Measurements from ENCODE around the gene ZP2. TPM values are rescaled to one million over a fixed set of nuclear protein-coding genes. Genes with fewer than 3 reads are reported as not detected.

The ZP2 gene
- total RNA-seq, 2 experiments from 2014 or later: not detected

DNA sequence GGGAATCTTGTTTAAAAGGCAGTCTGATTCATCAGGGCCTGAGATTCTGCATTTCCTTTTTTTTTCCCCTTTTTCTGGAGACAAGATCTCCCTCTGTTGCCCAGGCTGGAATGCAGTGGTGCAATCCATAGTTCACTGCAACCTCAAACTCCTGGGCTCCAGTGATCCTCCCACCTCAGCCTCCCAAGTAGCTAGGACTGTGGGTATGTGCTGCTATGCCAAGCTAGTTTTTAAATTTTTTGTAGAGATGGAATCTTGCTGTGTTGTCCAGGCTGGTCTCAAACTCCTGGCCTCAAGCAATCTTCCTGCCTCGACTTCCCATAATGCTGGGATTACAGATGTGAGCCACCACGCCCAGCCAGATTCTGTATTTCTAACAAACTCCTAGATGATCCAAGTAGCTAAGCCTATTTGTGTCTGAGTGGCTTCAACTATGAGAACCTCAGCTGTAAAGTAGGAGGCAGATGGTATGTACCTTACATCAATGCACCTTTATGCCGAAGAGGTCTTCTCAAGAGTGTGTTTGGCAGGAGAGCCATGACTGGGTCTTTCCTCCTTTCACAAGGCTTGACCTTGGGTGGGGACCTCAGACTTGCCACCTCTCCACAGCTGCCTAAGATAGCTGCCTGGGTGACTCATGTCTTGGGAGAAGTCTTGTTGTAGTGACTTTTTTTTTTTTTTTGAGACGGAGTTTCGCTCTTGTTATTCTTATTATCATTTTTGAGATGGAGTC, 42.0 kb downstream of the ZP2 start:
- Mint-ChIP-seq H3K27me3 (no peaks in the 10 kb centered on the region), H3K36me3 (ENCODE audit: low read depth) (peaks cover 30% of the 10 kb centered on the region), H3K4me1 (no peaks in the 10 kb centered on the region), H3K4me3 (no peak overlapping the region), H3K27ac (no peak overlapping the region), H3K9me3 (ENCODE audit: low read depth) (no peaks in the 10 kb centered on the region)
- ChIA-PET POLR2A (interaction anchor here (0.6 kb wide), 1 partner anchor 403 kb away, joined by 4 read pairs; no protein-coding TSS in a partner anchor), CTCF (interaction anchor here (0.5 to 1.2 kb wide), 3 partner anchors 17 to 418 kb away, joined by 3 to 4 read pairs (median 4); no protein-coding TSS in a partner anchor)
- ATAC-seq (peak; percentile 51), DNase-seq (no peak)
- intact Hi-C loops (cut with DNase I, micrococcal nuclease): no loop called here

DNA sequence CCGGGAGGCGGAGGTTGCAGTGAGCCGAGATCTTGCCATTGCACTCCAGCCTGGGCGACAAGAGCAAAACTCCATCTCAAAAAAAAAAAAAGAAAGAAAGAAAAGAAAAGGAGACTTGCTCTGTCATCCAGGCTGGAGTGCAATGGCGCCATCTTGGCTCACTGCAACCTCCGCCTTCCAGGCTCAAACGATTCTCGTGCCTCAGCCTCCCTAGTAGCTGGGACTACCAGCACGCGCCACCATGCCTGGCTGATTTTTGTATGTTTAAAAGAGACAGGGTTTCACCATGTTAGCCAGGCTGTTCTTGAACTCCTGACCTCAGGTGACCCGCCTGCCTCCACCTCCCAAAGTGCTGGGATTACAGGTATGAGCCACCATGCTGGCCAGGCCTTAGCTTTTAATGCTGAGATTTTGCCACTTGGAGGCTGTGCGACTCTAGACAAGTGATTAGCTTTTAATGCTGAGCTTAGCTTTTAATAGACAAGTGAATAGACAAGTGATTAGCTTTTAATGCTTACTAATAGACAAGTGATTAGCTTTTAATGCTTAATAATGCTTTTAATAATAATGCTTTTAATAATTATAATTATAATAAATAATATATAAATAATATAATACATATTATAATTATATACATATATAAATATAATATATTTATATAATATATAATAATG, 43.3 kb downstream of the ZP2 start:
- no peaks in the 10 kb centered on the region for H3K9me3 Mint-ChIP-seq (ENCODE audit: low read depth)
- peaks cover 33% of the 10 kb centered on the region for H3K36me3 Mint-ChIP-seq (ENCODE audit: low read depth)
- H3K4me3 Mint-ChIP-seq: no peak overlapping the region
- no peaks in the 10 kb centered on the region for H3K4me1 Mint-ChIP-seq
- ChIA-PET CTCF (interaction anchor here (0.6 to 1.1 kb wide), 4 partner anchors 9 to 21 kb away, joined by 3 to 4 read pairs (median 3); no protein-coding TSS in a partner anchor), POLR2A (interaction anchor here (0.6 kb wide), 1 partner anchor 1454 kb away, joined by 4 read pairs; no protein-coding TSS in a partner anchor)
- H3K27ac Mint-ChIP-seq: no peak overlapping the region
- DNase-seq (peak; percentile 48), ATAC-seq (no peak)
- intact Hi-C loops (cut with DNase I, micrococcal nuclease): no loop called here
- no peaks in the 10 kb centered on the region for H3K27me3 Mint-ChIP-seq

DNA sequence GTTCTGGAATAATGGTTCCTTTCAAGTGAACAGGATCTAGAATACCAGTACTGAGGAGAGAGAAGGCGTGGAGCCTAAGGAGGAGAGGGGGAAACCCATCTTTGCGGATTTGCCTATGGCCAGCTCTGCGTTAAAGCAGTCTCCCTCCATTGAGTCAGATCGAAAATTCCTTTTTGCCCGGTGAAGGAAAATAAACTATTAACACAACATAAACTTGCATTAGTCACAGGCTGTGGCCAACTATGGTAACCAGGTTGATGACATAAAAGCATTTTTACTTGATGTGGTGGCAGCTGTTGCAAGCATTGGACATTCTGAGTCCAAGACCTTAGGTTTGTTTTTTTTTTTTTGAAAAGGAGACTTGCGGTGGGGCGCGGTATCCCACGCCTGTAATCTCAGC, 44.0 kb downstream of the ZP2 start:
- no peak overlapping the region for H3K27ac Mint-ChIP-seq
- no peak overlapping the region for H3K4me3 Mint-ChIP-seq
- H3K36me3 Mint-ChIP-seq (ENCODE audit: low read depth): peaks cover 31% of the 10 kb centered on the region
- no peaks in the 10 kb centered on the region for H3K9me3 Mint-ChIP-seq (ENCODE audit: low read depth)
- DNase-seq: no peak
- intact Hi-C loops (cut with DNase I, micrococcal nuclease): no loop called here
- no peak for ATAC-seq
- ChIA-PET POLR2A (no interaction called here), CTCF (interaction anchor here (1.1 kb wide), 1 partner anchor 8 kb away, joined by 4 read pairs; no protein-coding TSS in a partner anchor)
- no peaks in the 10 kb centered on the region for H3K4me1 Mint-ChIP-seq
- no peaks in the 10 kb centered on the region for H3K27me3 Mint-ChIP-seq

DNA sequence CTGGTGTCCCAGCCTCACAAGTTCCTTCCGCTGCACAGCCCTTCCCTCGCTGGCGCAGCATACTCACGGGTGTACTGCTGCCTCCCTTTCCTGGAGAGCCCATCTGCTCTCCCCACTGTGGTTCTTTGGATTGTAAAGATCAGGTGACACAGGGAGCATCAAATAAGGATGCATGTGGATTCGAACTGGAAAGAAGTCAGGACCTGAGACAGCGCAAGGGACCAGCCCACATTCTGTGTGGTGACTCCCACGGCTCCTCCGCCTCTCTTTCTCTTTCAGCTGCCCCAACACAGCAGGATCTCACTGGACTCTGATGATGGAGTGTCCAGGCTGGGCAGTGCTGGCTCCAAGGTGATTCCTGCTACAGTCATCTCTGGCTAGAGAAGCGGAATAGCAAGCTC, 44.8 kb downstream of the ZP2 start:
- no peaks in the 10 kb centered on the region for H3K27me3 Mint-ChIP-seq
- CTCF ChIA-PET: no interaction called here
- ATAC-seq: no peak
- no peaks in the 10 kb centered on the region for H3K9me3 Mint-ChIP-seq (ENCODE audit: low read depth)
- intact Hi-C loops (cut with DNase I, micrococcal nuclease): no loop called here
- peaks cover 32% of the 10 kb centered on the region for H3K36me3 Mint-ChIP-seq (ENCODE audit: low read depth)
- H3K4me1 Mint-ChIP-seq: no peaks in the 10 kb centered on the region
- POLR2A ChIA-PET: no interaction called here
- H3K4me3 Mint-ChIP-seq: no peak overlapping the region
- DNase-seq: no peak
- no peak overlapping the region for H3K27ac Mint-ChIP-seq

DNA sequence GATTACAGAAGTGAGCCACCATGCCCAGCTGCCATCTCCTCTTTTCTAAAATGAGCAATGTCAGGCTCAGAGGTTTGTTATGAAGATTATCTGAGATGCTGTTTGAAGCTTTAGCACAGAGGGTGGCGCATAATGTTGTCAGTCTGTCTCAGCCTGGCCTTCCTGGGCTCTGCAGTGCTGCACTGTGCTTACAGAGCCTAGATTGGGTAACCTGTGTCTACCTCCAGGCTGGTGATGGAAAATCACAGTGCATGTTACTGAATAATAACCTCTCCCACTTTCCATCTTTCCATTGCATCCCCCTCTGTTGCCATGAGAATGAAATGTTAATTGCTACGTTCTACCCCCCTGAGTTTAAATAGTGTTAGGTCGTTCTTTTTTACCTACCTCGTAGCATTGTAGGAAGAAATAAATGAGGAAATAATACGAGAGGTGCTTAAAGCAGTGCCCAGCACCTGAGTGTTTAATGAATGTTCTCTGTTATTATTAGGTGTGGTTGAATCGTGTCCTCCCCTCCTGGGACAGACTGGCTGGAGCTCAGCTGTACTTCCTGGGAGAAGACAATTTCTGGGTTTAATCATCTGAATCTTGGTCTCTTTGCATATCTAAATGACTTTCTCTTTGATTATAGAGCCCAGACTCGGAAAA, 46.7 kb downstream of the ZP2 start:
- H3K27ac Mint-ChIP-seq: no peak overlapping the region
- H3K4me3 Mint-ChIP-seq: no peak overlapping the region
- no peaks in the 10 kb centered on the region for H3K9me3 Mint-ChIP-seq (ENCODE audit: low read depth)
- ChIA-PET POLR2A (no interaction called here), CTCF (interaction anchor here (0.6 to 1.1 kb wide), 2 partner anchors 13 to 1464 kb away, joined by 3 read pairs; no protein-coding TSS in a partner anchor)
- H3K27me3 Mint-ChIP-seq: no peaks in the 10 kb centered on the region
- peaks cover 23% of the 10 kb centered on the region for H3K36me3 Mint-ChIP-seq (ENCODE audit: low read depth)
- DNase-seq (no peak), ATAC-seq (no peak)
- intact Hi-C loops (cut with DNase I, micrococcal nuclease): no loop called here
- H3K4me1 Mint-ChIP-seq: peaks cover 1% of the 10 kb centered on the region

DNA sequence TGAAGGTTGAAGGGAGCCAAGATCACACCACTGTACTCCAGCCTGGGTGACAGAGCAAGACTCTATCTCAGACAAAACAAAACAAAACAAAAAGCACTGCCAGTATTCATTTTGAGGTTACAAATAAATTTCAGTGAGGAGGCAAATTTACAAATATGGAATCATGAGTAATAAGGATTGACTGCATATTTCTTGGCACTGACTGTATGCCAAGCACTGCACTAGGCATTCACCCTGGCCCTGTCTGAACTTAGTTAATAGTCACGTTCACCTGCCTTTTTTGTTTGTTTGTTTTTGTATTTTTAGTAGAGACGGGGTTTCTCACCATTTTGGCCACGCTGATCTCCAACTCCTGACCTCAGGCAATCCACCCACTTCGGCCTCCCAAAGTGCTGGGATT, 47.8 kb downstream of the ZP2 start:
- Mint-ChIP-seq H3K27me3 (no peaks in the 10 kb centered on the region), H3K4me3 (no peak overlapping the region), H3K27ac (no peak overlapping the region), H3K4me1 (peaks cover 10% of the 10 kb centered on the region), H3K9me3 (ENCODE audit: low read depth) (no peaks in the 10 kb centered on the region), H3K36me3 (ENCODE audit: low read depth) (peaks cover 23% of the 10 kb centered on the region)
- intact Hi-C loops (cut with DNase I, micrococcal nuclease): no loop called here
- no peak for DNase-seq
- POLR2A ChIA-PET: no interaction called here
- ATAC-seq: no peak
- CTCF ChIA-PET: no interaction called here

DNA sequence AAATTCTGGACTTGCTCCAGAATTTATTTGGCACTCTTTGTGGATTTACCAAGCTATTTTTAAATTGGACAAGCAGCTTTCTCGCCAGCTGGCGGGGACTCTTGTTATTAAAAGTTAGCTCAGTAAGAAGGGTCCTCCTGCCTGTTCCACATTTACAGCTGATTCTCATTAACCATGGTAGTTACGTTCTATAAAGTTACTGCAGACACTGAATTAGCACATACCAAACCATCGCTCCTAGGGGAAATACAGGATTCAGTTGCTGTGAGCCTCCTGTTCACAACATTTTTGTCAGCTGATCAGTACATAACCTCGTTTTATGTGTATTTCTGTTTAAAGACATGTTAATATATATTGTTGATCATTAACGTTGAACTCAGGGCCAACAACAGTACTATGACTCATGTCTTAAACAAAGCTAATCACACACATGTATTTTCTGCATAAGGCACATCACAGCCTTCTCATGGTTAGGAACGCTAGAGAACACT, 48.7 kb downstream of the ZP2 start:
- ATAC-seq (no peak), DNase-seq (no peak)
- H3K4me3 Mint-ChIP-seq: no peak overlapping the region
- peaks cover 23% of the 10 kb centered on the region for H3K36me3 Mint-ChIP-seq (ENCODE audit: low read depth)
- H3K27me3 Mint-ChIP-seq: no peaks in the 10 kb centered on the region
- CTCF ChIA-PET: no interaction called here
- POLR2A ChIA-PET: no interaction called here
- intact Hi-C loops (cut with DNase I, micrococcal nuclease): no loop called here
- no peak overlapping the region for H3K27ac Mint-ChIP-seq
- peaks cover 17% of the 10 kb centered on the region for H3K4me1 Mint-ChIP-seq
- H3K9me3 Mint-ChIP-seq (ENCODE audit: low read depth): no peaks in the 10 kb centered on the region

DNA sequence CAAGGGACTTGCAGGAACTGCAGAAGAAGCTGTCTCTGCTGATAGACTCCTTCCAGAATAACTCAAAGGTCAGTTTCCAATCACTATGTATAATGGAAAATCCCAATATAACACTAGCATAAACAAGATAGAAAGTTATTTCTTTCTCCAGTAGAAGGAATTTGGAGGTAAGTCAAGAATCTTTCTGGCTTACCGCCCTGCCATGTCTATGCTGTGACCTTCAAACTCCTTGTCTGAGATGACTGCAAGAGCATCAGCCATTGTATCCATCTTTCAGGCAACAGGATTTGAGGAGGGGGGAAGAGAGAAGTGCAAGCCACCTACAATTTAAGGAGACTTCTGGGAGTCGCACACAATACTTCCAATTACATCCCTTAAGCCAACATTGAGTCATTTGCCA, 50.2 kb downstream of the ZP2 start:
- ChIA-PET POLR2A (no interaction called here), CTCF (interaction anchor here (2.4 to 2.8 kb wide), 2 partner anchors 28 to 141 kb away, joined by 9 to 10 read pairs; no protein-coding TSS in a partner anchor)
- DNase-seq: no peak
- Mint-ChIP-seq H3K4me1 (peaks cover 20% of the 10 kb centered on the region), H3K36me3 (ENCODE audit: low read depth) (peaks cover 19% of the 10 kb centered on the region), H3K27me3 (no peaks in the 10 kb centered on the region), H3K27ac (no peak overlapping the region), H3K4me3 (no peak overlapping the region), H3K9me3 (ENCODE audit: low read depth) (no peaks in the 10 kb centered on the region)
- no peak for ATAC-seq
- intact Hi-C loops (cut with DNase I, micrococcal nuclease): no loop called here

DNA sequence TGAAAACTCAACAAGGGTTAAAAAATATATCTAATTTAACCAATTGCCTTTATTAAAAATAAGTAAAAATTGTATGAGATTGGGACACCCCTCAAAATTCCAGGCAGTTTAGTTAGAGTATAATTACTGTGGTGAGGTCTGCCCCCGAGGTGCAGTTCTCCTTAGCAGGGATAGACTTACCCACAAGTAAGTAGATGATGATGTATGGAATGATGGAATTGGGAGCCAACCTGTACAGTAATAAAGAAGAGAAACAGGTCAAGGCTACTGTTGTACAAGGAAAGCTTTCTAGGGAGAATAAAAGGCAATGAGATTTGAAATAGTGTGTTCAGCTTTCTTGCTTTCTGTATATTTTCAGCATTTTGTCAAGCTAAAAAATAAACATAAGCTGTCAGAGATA, 51.1 kb downstream of the ZP2 start:
- Mint-ChIP-seq H3K4me1 (peaks cover 20% of the 10 kb centered on the region), H3K4me3 (no peak overlapping the region), H3K27ac (no peak overlapping the region), H3K36me3 (ENCODE audit: low read depth) (peaks cover 18% of the 10 kb centered on the region), H3K9me3 (ENCODE audit: low read depth) (no peaks in the 10 kb centered on the region), H3K27me3 (no peaks in the 10 kb centered on the region)
- intact Hi-C loops (cut with DNase I, micrococcal nuclease): no loop called here
- ChIA-PET POLR2A (no interaction called here), CTCF (interaction anchor here (0.6 to 2.8 kb wide), 3 partner anchors 29 to 352 kb away, joined by 3 to 10 read pairs (median 9); no protein-coding TSS in a partner anchor)
- ATAC-seq (no peak), DNase-seq (no peak)

DNA sequence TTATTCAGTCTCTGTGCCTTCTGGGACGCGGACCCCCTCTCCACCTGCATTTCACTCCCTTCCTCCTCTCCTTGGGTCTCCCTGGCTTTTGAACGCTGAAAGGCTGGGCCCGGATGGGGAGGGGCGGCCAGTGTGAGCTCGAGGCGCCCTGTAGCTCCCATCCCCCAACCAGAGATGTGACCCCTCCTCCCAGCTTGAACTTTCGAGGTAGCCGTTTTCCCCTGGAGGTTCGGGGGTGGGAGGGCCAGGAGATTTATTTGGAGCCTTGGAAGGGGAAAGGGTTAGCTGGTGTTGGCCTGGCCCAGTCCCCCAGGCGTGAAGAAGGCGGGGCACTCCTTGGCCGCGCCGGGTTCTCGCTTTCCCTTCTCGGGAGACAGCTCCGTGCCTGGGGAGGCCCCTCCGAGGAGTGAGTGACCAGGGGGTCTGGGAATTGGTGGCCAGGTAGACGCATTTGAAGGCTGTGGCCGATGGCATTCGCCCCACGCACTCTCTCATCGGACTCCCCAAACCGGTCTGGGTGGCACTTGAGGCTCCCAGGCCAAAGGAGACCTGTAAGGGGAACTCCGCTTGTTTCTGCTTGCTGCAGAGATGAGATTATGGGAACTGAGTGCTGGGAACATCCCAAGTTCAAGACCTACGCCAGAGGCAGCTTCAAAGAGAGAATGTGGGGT, 52.0 kb downstream of the ZP2 start:
- DNase-seq: peak; percentile 39
- H3K4me1 Mint-ChIP-seq: peaks cover 20% of the 10 kb centered on the region
- ChIA-PET CTCF (interaction anchor here (0.6 to 2.8 kb wide), 7 partner anchors 8 to 142 kb away, joined by 3 to 10 read pairs (median 4); partner anchors contain the start of gene ANKS4B), POLR2A (no interaction called here)
- H3K36me3 Mint-ChIP-seq (ENCODE audit: low read depth): peaks cover 12% of the 10 kb centered on the region
- peak overlapping the region; percentile 88 for H3K4me3 Mint-ChIP-seq
- H3K9me3 Mint-ChIP-seq (ENCODE audit: low read depth): no peaks in the 10 kb centered on the region
- intact Hi-C loops (cut with DNase I, micrococcal nuclease): loop anchor here (5.0 to 10.0 kb wide), 2 partner anchors 143 to 1155 kb away; no protein-coding TSS in a partner anchor
- peak overlapping the region; percentile 81 for H3K27ac Mint-ChIP-seq
- H3K27me3 Mint-ChIP-seq: no peaks in the 10 kb centered on the region
- ATAC-seq: no peak
